Trophoblast cell (in vitro differentiated cells and primary cell): ENCODE data around the gene PCSK5.
A peak's percentile ranks its signal among the peaks of the same experiment; 100 is the strongest.

ENCODE experiments used
- DNase-seq, 2 donors: peaks; one replicate each; pipeline ENCODE4 v3.0.0-alpha.2; 2016
- H2AFZ ChIP-seq: 2 replicates; pipeline ENCODE4 v1.6.1; 2013; ENCODE audit warnings: low read length, moderate library complexity, mild to moderate bottlenecking; ENCODE audit not compliant: insufficient read depth, poor library complexity
- H2AK5ac ChIP-seq: 2 replicates; pipeline ENCODE4 v1.6.1; 2013; ENCODE audit warnings: mild to moderate bottlenecking, low read length
- H2BK120ac ChIP-seq: 2 replicates; pipeline ENCODE4 v1.6.1; 2013; ENCODE audit warnings: low read length, mild to moderate bottlenecking, moderate library complexity; ENCODE audit not compliant: insufficient read depth, poor library complexity
- H2BK12ac ChIP-seq: 2 replicates; pipeline ENCODE4 v1.6.1; 2013; ENCODE audit warnings: mild to moderate bottlenecking, low read length, moderate library complexity
- H2BK5ac ChIP-seq: 2 replicates; pipeline ENCODE4 v1.6.1; 2013; ENCODE audit warnings: low read length, low read depth, moderate library complexity, mild to moderate bottlenecking; ENCODE audit not compliant: poor library complexity
- H3K14ac ChIP-seq: 2 replicates; pipeline ENCODE4 v1.6.1; 2013; ENCODE audit warnings: mild to moderate bottlenecking, low read length
- H3K18ac ChIP-seq: 2 replicates; pipeline ENCODE4 v1.6.1; 2013; ENCODE audit warnings: mild to moderate bottlenecking, low read length
- H3K23ac ChIP-seq: 2 replicates; pipeline ENCODE4 v1.6.1; 2013; ENCODE audit warnings: low read length
- H3K27ac ChIP-seq: 2 replicates; pipeline ENCODE4 v1.5.1; 2013; ENCODE audit warnings: low read depth, mild to moderate bottlenecking, inconsistent platforms, low read length, moderate library complexity
- H3K27me3 ChIP-seq: 2 replicates; pipeline ENCODE4 v1.6.1; 2013; ENCODE audit warnings: inconsistent platforms, mild to moderate bottlenecking, low read length, moderate library complexity; ENCODE audit not compliant: insufficient read depth
- H3K36me3 ChIP-seq, 2 experiments: 1 replicate in 1 of 2; 2 replicates in 1 of 2; pipeline ENCODE4 v1.6.1; 2013; ENCODE audit warnings: low read length in 2 of 2, mild to moderate bottlenecking in 2 of 2, moderate library complexity in 1 of 2; ENCODE audit not compliant: insufficient read depth in 2 of 2, control insufficient read depth in 1 of 2
- H3K4ac ChIP-seq: 2 replicates; pipeline ENCODE4 v1.6.1; 2013; ENCODE audit warnings: low read depth, mild to moderate bottlenecking, low read length, moderate library complexity
- H3K4me1 ChIP-seq, 2 experiments: 1 replicate in 1 of 2; 2 replicates in 1 of 2; pipeline ENCODE4 v1.6.1; 2013; ENCODE audit warnings: low read length in 2 of 2, mild to moderate bottlenecking in 2 of 2, moderate library complexity in 1 of 2; ENCODE audit not compliant: insufficient read depth in 2 of 2, control insufficient read depth in 1 of 2
- H3K4me2 ChIP-seq: 2 replicates; pipeline ENCODE4 v1.6.1; 2013; ENCODE audit warnings: inconsistent platforms, mild to moderate bottlenecking, low read length, moderate library complexity
- H3K4me3 ChIP-seq: 2 replicates; pipeline ENCODE4 v1.5.1; 2013; ENCODE audit warnings: mild to moderate bottlenecking, low read depth, low read length, inconsistent platforms
- H3K79me1 ChIP-seq: one replicate; pipeline ENCODE4 v1.6.1; 2013; ENCODE audit warnings: low read length
- H3K79me2 ChIP-seq: 2 replicates; pipeline ENCODE4 v1.6.1; 2013; ENCODE audit warnings: low read length, mild to moderate bottlenecking; ENCODE audit not compliant: control insufficient read depth, insufficient read depth, poor library complexity
- H3K9ac ChIP-seq: 2 replicates; pipeline ENCODE4 v1.6.1; 2013; ENCODE audit warnings: mild to moderate bottlenecking, low read length
- H3K9me3 ChIP-seq: 2 replicates; pipeline ENCODE4 v1.6.1; 2013; ENCODE audit warnings: low read depth, mild to moderate bottlenecking, control low read depth, inconsistent platforms, low read length; ENCODE audit not compliant: insufficient read depth
- H4K12ac ChIP-seq: 2 replicates; pipeline ENCODE4 v1.6.1; 2013; ENCODE audit warnings: low read depth, mild to moderate bottlenecking, low read length, moderate library complexity
- H4K8ac ChIP-seq: 2 replicates; pipeline ENCODE4 v1.6.1; 2013; ENCODE audit warnings: low read depth, mild to moderate bottlenecking, low read length, moderate library complexity
- H4K91ac ChIP-seq: one replicate; pipeline ENCODE4 v1.6.1; 2013; ENCODE audit warnings: low read depth, mild to moderate bottlenecking, low read length, moderate library complexity
- WGBS: extraction: QIAGEN DNeasy Blood & Tissue Kit; methylation state at CpG from one replicate; pipeline ENCODE4 v1.1.7; 2013; ENCODE audit warnings: missing lambda C conversion rate; ENCODE audit not compliant: insufficient read length, insufficient coverage; ENCODE audit errors: extremely low coverage; 5-methylcytosine and 5-hydroxymethylcytosine counted together

Gene PCSK5

DNA sequence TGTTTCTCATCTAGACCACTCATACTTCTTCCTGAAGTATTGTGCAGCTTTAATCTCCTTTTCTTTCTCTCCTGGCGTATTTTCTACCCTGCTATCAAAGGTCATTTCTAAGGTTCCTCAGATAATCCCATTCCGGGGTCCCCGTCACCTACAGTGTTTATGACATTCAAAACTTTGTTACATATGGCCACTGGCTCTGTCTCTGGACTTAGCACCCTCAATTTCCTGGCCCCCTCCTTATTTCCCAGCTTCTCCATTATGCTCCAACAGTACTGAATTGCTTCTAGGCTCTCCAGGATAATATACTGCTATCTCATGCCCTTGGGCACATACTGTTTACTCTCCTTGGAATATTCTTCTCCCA, 472.5 kb downstream of the PCSK5 start:
- Histone ChIP-seq H2AFZ (no peak overlapping the region), H4K8ac (peak overlapping the region; percentile 65), H3K27me3 (no peaks in the 10 kb centered on the region), H3K36me3 (no peaks in the 10 kb centered on the region), H3K4me1 (peaks cover 4 to 12% of the 10 kb centered on the region in 2 experiments), H3K14ac (peak overlapping the region; percentile 63), H3K4me3 (no peak overlapping the region), H2BK12ac (peak overlapping the region; percentile 52), H3K9ac (no peak overlapping the region), H3K18ac (no peak overlapping the region), H3K27ac (peak overlapping the region; percentile 98), H3K79me1 (peaks cover 14% of the 10 kb centered on the region), H3K4ac (peak overlapping the region; percentile 84), H3K9me3 (peaks cover 4% of the 10 kb centered on the region), H3K4me2 (peak overlapping the region; percentile 32), H4K91ac (peak overlapping the region; percentile 97), H2AK5ac (peak overlapping the region; percentile 45), H3K79me2 (no peaks in the 10 kb centered on the region), H2BK120ac (peak overlapping the region; percentile 90), H3K23ac (no peak overlapping the region), H2BK5ac (peak overlapping the region; percentile 94), H4K12ac (peak overlapping the region; percentile 37)
- no peak for DNase-seq
- no CpG with 5 or more reads among the region's 3 CpGs for WGBS

DNA sequence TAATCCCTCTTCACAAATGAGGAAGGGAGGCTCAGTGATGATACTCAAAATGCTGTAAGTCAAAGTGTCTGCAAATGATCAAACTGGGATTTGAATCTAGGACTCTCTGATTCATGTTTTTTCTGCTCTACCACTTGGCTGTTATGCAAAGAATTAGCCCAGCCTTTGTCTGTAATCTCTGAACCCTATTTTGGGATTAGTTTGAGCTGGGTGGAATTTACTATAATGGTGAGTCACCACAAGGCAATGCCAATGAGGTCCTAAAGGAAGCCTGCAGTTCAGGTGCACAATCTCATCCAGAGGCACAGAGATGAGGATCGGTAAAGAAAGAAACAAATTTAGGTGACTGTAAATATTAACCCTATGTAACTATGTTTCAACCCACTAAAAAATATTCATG, 474.6 kb downstream of the PCSK5 start:
- no peak overlapping the region for H2AK5ac ChIP-seq
- H2BK12ac ChIP-seq = no peak overlapping the region
- H2BK5ac ChIP-seq = no peak overlapping the region
- H3K9me3 ChIP-seq = peaks cover 1% of the 10 kb centered on the region
- no CpG with 5 or more reads among the region's 1 CpG for WGBS
- no peak overlapping the region for H2BK120ac ChIP-seq
- no peaks in the 10 kb centered on the region for H3K27me3 ChIP-seq
- peak; percentile 40 to 79 for DNase-seq
- no peak overlapping the region for H3K4me3 ChIP-seq
- H3K4me2 ChIP-seq = no peak overlapping the region
- H3K36me3 ChIP-seq = no peaks in the 10 kb centered on the region
- H4K12ac ChIP-seq = no peak overlapping the region
- H3K9ac ChIP-seq = no peak overlapping the region
- no peaks in the 10 kb centered on the region for H3K79me2 ChIP-seq
- no peak overlapping the region for H2AFZ ChIP-seq
- peaks cover 4 to 13% of the 10 kb centered on the region in 2 experiments for H3K4me1 ChIP-seq
- no peak overlapping the region for H3K23ac ChIP-seq
- H4K91ac ChIP-seq = no peak overlapping the region
- H3K4ac ChIP-seq = no peak overlapping the region
- no peak overlapping the region for H3K14ac ChIP-seq
- no peak overlapping the region for H3K18ac ChIP-seq
- no peak overlapping the region for H4K8ac ChIP-seq
- peak overlapping the region; percentile 26 for H3K27ac ChIP-seq
- peaks cover 14% of the 10 kb centered on the region for H3K79me1 ChIP-seq

DNA sequence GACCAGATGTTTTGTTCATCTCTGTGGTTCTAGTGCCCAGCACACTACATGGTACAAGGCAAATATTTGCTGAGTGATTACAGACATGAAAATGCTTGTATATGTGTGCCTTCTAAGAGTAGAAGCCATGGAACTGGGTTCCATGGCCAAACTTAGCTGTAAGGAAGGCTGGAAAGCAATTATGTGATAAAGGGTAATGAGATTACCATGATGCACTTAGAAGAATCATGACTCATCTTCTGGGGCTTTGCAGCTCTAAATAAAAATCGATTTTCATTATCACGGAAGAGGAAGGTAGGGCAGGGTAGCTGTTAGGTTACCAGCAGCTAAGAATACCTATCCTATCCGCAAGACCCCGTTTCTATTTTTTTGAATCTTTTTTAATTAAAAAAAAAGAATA, 475.8 kb downstream of the PCSK5 start:
- no peaks in the 10 kb centered on the region for H3K27me3 ChIP-seq
- H3K27ac ChIP-seq = no peak overlapping the region
- no peak overlapping the region for H3K23ac ChIP-seq
- no peak overlapping the region for H2AFZ ChIP-seq
- H3K4me2 ChIP-seq = no peak overlapping the region
- H2BK12ac ChIP-seq = peak overlapping the region; percentile 71
- no peak overlapping the region for H2BK120ac ChIP-seq
- H3K4me1 ChIP-seq = peaks cover 4 to 12% of the 10 kb centered on the region in 2 experiments
- no peak overlapping the region for H3K4ac ChIP-seq
- no peak overlapping the region for H2AK5ac ChIP-seq
- no peak overlapping the region for H4K91ac ChIP-seq
- no peak overlapping the region for H3K4me3 ChIP-seq
- H3K9me3 ChIP-seq = peaks cover 1% of the 10 kb centered on the region
- H3K79me1 ChIP-seq = peaks cover 10% of the 10 kb centered on the region
- H3K79me2 ChIP-seq = no peaks in the 10 kb centered on the region
- no peak overlapping the region for H3K18ac ChIP-seq
- DNase-seq = no peak
- no peak overlapping the region for H2BK5ac ChIP-seq
- WGBS = no CpG with 5 or more reads among the region's 4 CpGs
- H3K9ac ChIP-seq = no peak overlapping the region
- H4K12ac ChIP-seq = no peak overlapping the region
- no peak overlapping the region for H3K14ac ChIP-seq
- H3K36me3 ChIP-seq = no peaks in the 10 kb centered on the region
- H4K8ac ChIP-seq = no peak overlapping the region

DNA sequence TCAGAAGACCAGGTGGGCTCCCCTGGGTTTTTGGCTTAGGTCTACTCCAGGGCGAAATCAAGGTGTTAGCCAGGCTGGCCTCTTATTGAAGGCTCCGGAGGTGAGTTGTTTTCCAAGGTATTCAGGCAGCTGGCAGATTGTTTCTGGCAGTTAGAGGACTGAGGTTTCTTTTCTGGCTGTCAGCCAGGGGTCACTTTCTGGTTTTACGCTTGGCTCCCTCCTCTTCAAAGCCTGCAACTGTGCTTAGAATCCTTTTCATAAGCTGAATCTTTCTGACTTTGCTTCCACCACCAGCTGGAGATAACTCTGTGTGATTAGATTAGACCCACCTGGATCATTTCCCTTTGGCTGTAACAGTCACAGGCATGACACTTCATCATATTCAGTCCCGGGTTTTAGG, 479.1 kb downstream of the PCSK5 start:
- H2AK5ac ChIP-seq = no peak overlapping the region
- no peak overlapping the region for H3K4me2 ChIP-seq
- no peak overlapping the region for H3K4me3 ChIP-seq
- no peaks in the 10 kb centered on the region for H3K79me2 ChIP-seq
- no peak overlapping the region for H3K18ac ChIP-seq
- no peaks in the 10 kb centered on the region for H3K79me1 ChIP-seq
- H3K9ac ChIP-seq = no peak overlapping the region
- H4K91ac ChIP-seq = no peak overlapping the region
- peak overlapping the region; percentile 43 for H2BK12ac ChIP-seq
- no peaks in the 10 kb centered on the region for H3K27me3 ChIP-seq
- H3K23ac ChIP-seq = no peak overlapping the region
- H2AFZ ChIP-seq = no peak overlapping the region
- H3K9me3 ChIP-seq = peaks cover 1% of the 10 kb centered on the region
- H3K36me3 ChIP-seq = no peaks in the 10 kb centered on the region
- no peak for DNase-seq
- peaks cover 0 to 6% of the 10 kb centered on the region in 2 experiments for H3K4me1 ChIP-seq
- H3K4ac ChIP-seq = no peak overlapping the region
- peak overlapping the region; percentile 17 for H3K27ac ChIP-seq
- H3K14ac ChIP-seq = no peak overlapping the region
- WGBS = no CpG with 5 or more reads among the region's 4 CpGs
- H2BK5ac ChIP-seq = peak overlapping the region; percentile 2
- peak overlapping the region; percentile 41 for H2BK120ac ChIP-seq
- H4K8ac ChIP-seq = peak overlapping the region; percentile 51
- H4K12ac ChIP-seq = no peak overlapping the region
